HepG2 (cell line): Measurements from ENCODE around the gene LRRC8D. TPM values are rescaled to one million over a fixed set of nuclear protein-coding genes. Genes with fewer than 3 reads are reported as not detected.
A peak's percentile ranks its signal among the peaks of the same experiment; 100 is the strongest.

Experiments
- CAMTA2 ChIP-seq: sonication (generic); formaldehyde crosslinking; IDR thresholded peaks from 2 replicates; pipeline ENCODE4 v1.4.0; 2020; ENCODE audit warnings: mild to moderate bottlenecking, missing genetic modification reagents, borderline replicate concordance
- GABPA ChIP-seq, 2 experiments: IDR thresholded peaks; 2 replicates each; pipeline ENCODE4 v1.6.1; 2011 to 2016; ENCODE audit warnings: low read depth in 2 of 2, low read length in 1 of 2, missing biosample characterization in 1 of 2, missing genetic modification characterization in 1 of 2
- HNRNPLL ChIP-seq: fragments of 200-400 bp; formaldehyde crosslinking; IDR thresholded peaks from 2 replicates; pipeline ENCODE4 v1.6.1; 2017; ENCODE audit warnings: mild to moderate bottlenecking, low read depth, low read length; ENCODE audit not compliant: poor library complexity, severe bottlenecking
- ISX ChIP-seq: sonication (generic); formaldehyde crosslinking; conservative IDR thresholded peaks from 2 replicates; pipeline ENCODE4 v1.5.0; 2020; ENCODE audit warnings: missing genetic modification reagents
- SALL2 ChIP-seq: sonication (generic); formaldehyde crosslinking; IDR thresholded peaks from 2 replicates; pipeline ENCODE4 v1.8.1; 2023; ENCODE audit warnings: mild to moderate bottlenecking, missing genetic modification reagents, inconsistent platforms
- ZNF251 ChIP-seq: sonication (generic); formaldehyde crosslinking; IDR thresholded peaks from 2 replicates; pipeline ENCODE4 v1.9.0; 2021; ENCODE audit warnings: mild to moderate bottlenecking, missing genetic modification reagents
- ZNF292 ChIP-seq: sonication (generic); formaldehyde crosslinking; IDR thresholded peaks from 2 replicates; pipeline ENCODE4 v1.8.1; 2022; ENCODE audit warnings: mild to moderate bottlenecking, low read depth, missing genetic modification reagents, borderline replicate concordance
- ZNF558 ChIP-seq: sonication (generic); formaldehyde crosslinking; IDR thresholded peaks from 2 replicates; pipeline ENCODE4 v1.9.0; 2022; ENCODE audit warnings: mild to moderate bottlenecking, missing genetic modification reagents, borderline replicate concordance
- ZNF614 ChIP-seq: IDR thresholded peaks from 2 replicates; pipeline ENCODE4 v1.6.1; 2018; ENCODE audit warnings: missing biosample characterization, missing genetic modification reagents, inconsistent platforms, borderline replicate concordance
- ZSCAN12 ChIP-seq: sonication (generic); formaldehyde crosslinking; IDR thresholded peaks from 2 replicates; pipeline ENCODE4 v1.9.0; 2021; ENCODE audit warnings: mild to moderate bottlenecking, missing genetic modification reagents
- polyA plus RNA-seq, 8 experiments: library from polyadenylated mRNA; depleted of rRNA in 3 of 8; stranded (reverse) in 7 of 8; unstranded in 1 of 8; fragments of >200 nt; fragmentation: Illumina TruSeq in 4 of 8; extraction: Trizol in 4 of 8; gene quantifications; 2 replicates each; pipeline versions ENCODE4 v1.2.1 to v1.2.3, GENCODE V29; 2011 to 2016; ENCODE audit warnings: low read depth in 4 of 8, missing spikeins in 1 of 8, mixed read lengths in 1 of 8; ENCODE audit not compliant: insufficient read depth in 1 of 8
- total RNA-seq, 5 experiments: library from RNA; depleted of rRNA; stranded (reverse); fragments of >200 nt; fragmentation: Illumina TruSeq; extraction: Trizol; gene quantifications; 2 replicates each; pipeline ENCODE4 v1.2.3, GENCODE V29; 2016; ENCODE audit warnings: low read depth in 1 of 5
- TF ChIP-seq, protein P1 (sequence below): sonication (generic); formaldehyde crosslinking; IDR thresholded peaks from 2 replicates; pipeline ENCODE4 v1.4.0; 2020; ENCODE audit warnings: mild to moderate bottlenecking, missing genetic modification reagents, borderline replicate concordance
- TF ChIP-seq, protein P2 (sequence below): IDR thresholded peaks from 2 replicates; pipeline ENCODE4 v1.6.1; 2012; ENCODE audit warnings: low read depth, low read length, improper control_type of control experiment
- TF ChIP-seq, protein P3 (sequence below), 2 experiments: fragments of 450-650 bp in 1 of 2; sonication (generic) in 1 of 2; formaldehyde crosslinking; IDR thresholded peaks; 2 replicates each; pipeline versions ENCODE4 v1.5.0 to v1.8.0; 2020 to 2022; ENCODE audit warnings: mild to moderate bottlenecking in 1 of 2, missing genetic modification reagents in 1 of 2
- TF ChIP-seq, protein P4 (sequence below), 2 experiments: sonication (generic) in 1 of 2; formaldehyde crosslinking in 1 of 2; IDR thresholded peaks; 2 replicates each; pipeline versions ENCODE4 v1.4.0 to v1.6.1; 2016 to 2020; ENCODE audit warnings: borderline replicate concordance in 1 of 2, low read depth in 1 of 2, mild to moderate bottlenecking in 1 of 2, missing genetic modification reagents in 1 of 2

Gene LRRC8D
- total and polyA plus RNA-seq, 2 of the 13 experiments (the other 11 are each of a cell fraction or from before 2014, with no cell fraction given), result 29.9 to 45.5 TPM

DNA sequence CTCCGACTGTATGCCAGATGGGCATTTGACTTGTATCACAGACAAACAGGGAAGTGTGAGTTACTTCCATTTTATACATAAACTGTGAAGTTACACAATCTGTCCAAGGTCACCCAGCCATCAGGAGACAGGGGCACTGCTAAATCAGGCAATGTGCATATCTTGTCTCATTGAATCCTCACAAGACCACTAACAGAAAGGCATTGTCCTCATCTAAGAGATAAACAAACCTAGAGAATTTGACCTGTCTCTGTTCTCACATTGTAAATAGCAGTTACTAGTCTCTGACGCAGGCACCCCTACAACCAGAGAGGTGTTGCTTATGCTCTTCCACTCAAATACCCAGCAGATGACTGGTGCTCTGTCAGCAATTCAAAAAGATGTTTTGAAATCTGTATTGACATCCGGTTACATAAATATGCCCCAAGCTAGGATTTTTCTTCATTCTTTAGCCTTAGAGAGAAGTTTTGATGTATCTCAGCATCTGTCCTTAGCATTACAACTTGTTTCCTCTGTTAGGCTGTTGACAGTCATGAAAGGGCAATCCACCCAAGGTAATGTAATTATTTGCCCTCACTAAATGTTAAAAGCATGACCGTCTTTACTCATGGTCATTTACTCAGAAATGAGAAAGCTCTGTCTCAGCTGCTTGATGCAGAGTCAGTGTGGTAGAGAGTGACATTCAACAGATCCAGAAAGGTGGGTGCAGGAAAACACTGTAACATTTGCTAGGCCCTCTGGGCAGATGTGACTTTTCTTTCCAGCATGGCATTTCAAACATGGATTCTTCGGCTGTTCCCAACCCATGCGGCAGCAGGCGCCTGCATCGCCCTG, 122.2 kb downstream of the LRRC8D start (continued):
- TF ChIP-seq GABPA (IDR thresholded peaks at IDR 0.05; ENCODE audit: low read depth, low read length) (no peak), GABPA (CRISPR knock-in tag; IDR thresholded peaks at IDR 0.05; ENCODE audit: low read depth) (peak; percentile 39; the same call in 1 of the 2 replicates), ZNF251 (CRISPR knock-in tag) (no peak), ZNF558 (no peak; the same call in 1 of the 2 replicates), ZNF614 (CRISPR knock-in tag) (peak; percentile 83), ZSCAN12 (CRISPR knock-in tag) (0 out of 2 replicates have a peak, but pooled peaks have one; percentile 60), CAMTA2 (CRISPR knock-in tag) (no peak), HNRNPLL (no peak), SALL2 (CRISPR knock-in tag) (0 out of 2 replicates have a peak, but pooled peaks have one; percentile 40), ISX (CRISPR knock-in tag) (no peak), ZNF292 (CRISPR knock-in tag) (no peak)
- TF ChIP-seq, protein P1, sequence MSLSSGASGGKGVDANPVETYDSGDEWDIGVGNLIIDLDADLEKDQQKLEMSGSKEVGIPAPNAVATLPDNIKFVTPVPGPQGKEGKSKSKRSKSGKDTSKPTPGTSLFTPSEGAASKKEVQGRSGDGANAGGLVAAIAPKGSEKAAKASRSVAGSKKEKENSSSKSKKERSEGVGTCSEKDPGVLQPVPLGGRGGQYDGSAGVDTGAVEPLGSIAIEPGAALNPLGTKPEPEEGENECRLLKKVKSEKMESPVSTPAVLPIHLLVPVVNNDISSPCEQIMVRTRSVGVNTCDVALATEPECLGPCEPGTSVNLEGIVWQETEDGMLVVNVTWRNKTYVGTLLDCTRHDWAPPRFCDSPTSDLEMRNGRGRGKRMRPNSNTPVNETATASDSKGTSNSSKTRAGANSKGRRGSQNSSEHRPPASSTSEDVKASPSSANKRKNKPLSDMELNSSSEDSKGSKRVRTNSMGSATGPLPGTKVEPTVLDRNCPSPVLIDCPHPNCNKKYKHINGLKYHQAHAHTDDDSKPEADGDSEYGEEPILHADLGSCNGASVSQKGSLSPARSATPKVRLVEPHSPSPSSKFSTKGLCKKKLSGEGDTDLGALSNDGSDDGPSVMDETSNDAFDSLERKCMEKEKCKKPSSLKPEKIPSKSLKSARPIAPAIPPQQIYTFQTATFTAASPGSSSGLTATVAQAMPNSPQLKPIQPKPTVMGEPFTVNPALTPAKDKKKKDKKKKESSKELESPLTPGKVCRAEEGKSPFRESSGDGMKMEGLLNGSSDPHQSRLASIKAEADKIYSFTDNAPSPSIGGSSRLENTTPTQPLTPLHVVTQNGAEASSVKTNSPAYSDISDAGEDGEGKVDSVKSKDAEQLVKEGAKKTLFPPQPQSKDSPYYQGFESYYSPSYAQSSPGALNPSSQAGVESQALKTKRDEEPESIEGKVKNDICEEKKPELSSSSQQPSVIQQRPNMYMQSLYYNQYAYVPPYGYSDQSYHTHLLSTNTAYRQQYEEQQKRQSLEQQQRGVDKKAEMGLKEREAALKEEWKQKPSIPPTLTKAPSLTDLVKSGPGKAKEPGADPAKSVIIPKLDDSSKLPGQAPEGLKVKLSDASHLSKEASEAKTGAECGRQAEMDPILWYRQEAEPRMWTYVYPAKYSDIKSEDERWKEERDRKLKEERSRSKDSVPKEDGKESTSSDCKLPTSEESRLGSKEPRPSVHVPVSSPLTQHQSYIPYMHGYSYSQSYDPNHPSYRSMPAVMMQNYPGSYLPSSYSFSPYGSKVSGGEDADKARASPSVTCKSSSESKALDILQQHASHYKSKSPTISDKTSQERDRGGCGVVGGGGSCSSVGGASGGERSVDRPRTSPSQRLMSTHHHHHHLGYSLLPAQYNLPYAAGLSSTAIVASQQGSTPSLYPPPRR (CRISPR knock-in tag), result peak; percentile 74; the same call in 1 of the 2 replicates
- TF ChIP-seq, protein P2, sequence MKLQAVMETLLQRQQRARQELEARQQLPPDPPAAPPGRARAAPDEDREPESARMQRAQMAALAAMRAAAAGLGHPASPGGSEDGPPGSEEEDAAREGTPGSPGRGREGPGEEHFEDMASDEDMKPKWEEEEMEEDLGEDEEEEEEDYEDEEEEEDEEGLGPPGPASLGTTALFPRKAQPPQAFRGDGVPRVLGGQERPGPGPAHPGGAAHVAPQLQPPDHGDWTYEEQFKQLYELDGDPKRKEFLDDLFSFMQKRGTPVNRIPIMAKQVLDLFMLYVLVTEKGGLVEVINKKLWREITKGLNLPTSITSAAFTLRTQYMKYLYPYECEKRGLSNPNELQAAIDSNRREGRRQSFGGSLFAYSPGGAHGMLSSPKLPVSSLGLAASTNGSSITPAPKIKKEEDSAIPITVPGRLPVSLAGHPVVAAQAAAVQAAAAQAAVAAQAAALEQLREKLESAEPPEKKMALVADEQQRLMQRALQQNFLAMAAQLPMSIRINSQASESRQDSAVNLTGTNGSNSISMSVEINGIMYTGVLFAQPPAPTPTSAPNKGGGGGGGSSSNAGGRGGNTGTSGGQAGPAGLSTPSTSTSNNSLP, result peak; percentile 74
- TF ChIP-seq, protein P3, sequence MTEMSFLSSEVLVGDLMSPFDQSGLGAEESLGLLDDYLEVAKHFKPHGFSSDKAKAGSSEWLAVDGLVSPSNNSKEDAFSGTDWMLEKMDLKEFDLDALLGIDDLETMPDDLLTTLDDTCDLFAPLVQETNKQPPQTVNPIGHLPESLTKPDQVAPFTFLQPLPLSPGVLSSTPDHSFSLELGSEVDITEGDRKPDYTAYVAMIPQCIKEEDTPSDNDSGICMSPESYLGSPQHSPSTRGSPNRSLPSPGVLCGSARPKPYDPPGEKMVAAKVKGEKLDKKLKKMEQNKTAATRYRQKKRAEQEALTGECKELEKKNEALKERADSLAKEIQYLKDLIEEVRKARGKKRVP (CRISPR knock-in tag; IDR thresholded peaks at IDR 0.05), result peak in 1 of 2 experiments; percentile 66; a peak in 1 of 4 replicates
- TF ChIP-seq, protein P4, sequence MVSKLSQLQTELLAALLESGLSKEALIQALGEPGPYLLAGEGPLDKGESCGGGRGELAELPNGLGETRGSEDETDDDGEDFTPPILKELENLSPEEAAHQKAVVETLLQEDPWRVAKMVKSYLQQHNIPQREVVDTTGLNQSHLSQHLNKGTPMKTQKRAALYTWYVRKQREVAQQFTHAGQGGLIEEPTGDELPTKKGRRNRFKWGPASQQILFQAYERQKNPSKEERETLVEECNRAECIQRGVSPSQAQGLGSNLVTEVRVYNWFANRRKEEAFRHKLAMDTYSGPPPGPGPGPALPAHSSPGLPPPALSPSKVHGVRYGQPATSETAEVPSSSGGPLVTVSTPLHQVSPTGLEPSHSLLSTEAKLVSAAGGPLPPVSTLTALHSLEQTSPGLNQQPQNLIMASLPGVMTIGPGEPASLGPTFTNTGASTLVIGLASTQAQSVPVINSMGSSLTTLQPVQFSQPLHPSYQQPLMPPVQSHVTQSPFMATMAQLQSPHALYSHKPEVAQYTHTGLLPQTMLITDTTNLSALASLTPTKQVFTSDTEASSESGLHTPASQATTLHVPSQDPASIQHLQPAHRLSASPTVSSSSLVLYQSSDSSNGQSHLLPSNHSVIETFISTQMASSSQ (IDR thresholded peaks at IDR 0.05; ENCODE audit: low read depth), result peak; percentile 50; the same call in 1 of the 2 replicates
- TF ChIP-seq, protein P4 (CRISPR knock-in tag; IDR thresholded peaks at IDR 0.05; ENCODE audit: borderline replicate concordance), result peak; percentile 76; the same call in 1 of the 2 replicates
